GM18909 (cell line): Measurements from ENCODE around the gene SEMG2.

ENCODE experiments used
- ATAC-seq: cut with Tn5 transposase; IDR thresholded peaks from one replicate; pipeline ENCODE4 v1.9.1; 2021; ENCODE audit warnings: mild to moderate bottlenecking; ENCODE audit not compliant: unreplicated experiment, poor library complexity

Gene SEMG2

DNA sequence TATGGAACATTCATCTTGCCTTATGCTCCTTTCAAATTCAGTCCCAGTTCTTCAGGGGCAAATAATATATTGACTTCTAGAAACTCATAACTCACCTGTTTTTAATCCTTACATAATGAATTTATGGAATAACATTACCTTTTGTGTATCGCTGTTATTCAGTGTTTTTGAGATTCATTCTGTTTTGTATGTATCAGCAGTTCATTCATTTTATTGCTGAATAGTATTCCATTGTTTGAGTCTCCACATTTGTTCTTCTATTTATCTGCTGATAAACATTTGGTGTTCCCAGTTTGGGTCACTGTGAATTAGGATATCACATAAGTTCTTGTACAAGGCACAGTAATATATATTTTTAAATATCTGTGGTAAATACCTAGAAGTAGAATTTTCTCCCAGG is 5.1 kb downstream of the SEMG2 start:
- ATAC-seq, result no peak

DNA sequence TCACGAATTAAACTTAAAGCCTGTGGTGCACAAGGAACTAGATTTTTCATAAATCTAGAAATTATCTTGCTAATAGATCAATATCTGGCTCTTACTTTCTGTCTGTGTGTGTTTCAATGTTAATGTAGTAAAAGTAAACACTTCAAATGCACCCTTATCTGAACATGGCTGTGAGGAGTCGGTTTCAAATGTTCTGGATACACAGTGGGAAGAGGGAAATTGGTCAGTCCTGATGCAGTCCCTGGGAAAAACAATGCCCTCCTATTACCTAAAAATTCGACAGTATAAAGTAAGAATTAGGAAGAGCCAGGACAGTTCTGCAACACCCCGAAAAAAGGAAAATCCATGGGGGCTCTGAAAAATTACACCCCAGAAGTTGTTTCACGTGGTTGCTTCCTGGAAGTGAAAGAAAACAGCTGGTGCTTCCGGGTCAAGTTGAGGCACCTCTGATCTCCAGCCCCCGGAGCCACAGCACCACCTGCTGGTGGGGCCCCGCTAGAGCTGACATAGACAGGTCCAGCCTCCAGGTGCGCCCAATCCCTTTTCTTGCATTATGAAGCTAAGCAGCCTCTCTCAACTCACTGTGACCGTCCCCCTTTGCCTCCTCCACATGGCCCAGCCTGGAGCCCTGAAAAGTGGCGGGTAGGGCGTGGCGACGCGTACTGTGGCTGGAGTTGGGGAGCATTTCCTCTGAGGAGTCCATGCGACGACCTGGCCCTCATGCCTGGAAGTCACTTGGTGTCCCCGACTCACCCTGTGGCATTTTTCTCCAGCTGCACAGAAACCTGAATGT is 8.3 kb downstream of the SEMG2 start:
- ATAC-seq, result no peak

- no peak for ATAC-seq
Observed at GRCh38 chr20:45230631-45231030, 9.5 kb downstream of the SEMG2 start.

DNA sequence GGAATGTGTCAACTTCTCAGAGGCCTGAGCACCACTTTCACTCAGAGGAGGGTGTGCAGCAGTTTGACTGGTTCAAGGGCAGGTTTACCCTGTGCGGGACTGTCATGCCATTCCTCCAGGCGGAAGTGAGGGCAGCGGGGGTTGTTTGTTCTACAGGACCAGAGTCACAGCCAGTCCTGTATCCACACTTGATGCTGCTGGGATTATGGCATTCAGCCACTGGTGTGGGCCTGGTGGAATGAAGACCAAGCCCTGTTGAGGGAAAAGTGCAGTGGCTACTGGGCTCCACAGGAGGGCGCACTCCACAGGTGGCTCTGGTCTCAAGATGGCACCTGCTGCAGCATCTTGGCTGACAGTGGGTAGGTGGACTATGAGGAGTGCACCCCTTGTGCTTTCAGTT is 14.8 kb downstream of the SEMG2 start:
- ATAC-seq, result no peak

GRCh38 chr20:45238139-45238538 is 17.0 kb downstream of the SEMG2 start:
- ATAC-seq, result no peak

- ATAC-seq, result no peak
Observed at GRCh38 chr20:45246109-45246508, 24.9 kb downstream of the SEMG2 start.

DNA sequence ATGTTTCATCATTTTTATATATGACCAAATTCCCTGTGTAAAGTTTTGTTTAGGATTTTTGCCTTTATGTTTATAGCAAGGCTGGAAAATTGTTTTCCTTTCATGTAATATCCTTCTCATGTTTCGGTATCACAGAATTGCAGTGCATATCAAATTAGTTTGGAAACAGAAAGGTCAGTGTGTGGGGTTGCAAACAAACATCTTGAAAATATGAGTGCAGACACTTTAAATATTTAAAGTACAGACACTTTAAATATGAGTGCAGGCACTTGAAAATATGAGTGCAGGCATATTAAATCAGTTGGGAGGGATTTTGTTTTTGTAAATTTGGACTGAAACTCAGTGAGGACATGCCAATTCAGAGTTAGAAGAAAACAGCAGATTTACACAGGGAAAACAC is 26.7 kb downstream of the SEMG2 start:
- ATAC-seq, result no peak

DNA sequence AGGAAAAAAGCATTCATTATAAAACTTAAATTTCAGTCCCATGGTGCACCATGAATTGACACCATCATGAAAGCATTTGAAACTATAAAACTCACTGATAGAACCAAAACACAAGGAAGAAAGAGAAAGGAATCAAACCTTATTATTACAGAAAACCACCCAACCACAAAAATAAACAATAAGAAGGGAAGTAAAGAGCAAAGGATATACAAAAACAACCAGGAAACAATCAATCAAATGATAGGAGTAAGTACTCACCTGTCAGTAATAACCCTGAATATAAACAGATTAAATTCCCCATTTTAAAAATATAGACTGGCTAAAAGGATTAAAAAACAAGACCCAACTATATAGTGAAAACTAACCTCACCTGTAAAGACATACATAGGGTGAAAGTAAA is 27.4 kb downstream of the SEMG2 start:
- ATAC-seq, result no peak

DNA sequence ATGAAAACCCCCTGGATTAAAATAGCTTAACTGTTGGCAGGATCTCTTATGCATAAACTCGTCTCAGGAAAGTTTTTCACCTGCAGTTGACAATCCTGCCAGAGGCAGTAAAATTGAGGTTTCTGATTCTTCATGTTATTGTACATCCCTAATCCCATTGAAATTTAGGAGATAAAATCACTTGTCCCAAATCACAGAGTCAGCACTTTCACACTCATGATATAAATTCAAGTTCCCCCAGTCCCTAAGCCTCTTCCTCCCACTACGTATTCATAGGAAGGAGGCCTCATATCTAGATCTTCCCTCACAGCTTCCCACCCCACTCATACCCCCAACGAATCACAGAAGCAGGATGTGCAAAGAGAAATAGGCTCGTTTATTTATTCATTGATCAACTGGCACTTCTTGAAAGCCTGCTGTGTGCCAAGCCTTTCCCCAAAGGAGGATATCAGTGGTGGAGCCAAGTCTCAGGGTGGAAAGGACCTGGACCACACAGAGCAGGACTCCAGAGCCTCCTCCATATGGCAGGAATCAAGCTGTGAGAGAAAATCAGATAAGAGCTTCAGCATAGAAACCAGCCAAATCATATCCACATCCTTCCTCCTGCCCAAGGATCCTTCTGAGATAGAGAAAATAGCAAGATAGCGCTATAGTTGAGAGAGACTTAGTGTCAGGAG is 30.8 kb downstream of the SEMG2 start:
- no peak for ATAC-seq

- ATAC-seq, result no peak
Observed at GRCh38 chr20:45253261-45253660, 32.1 kb downstream of the SEMG2 start.

DNA sequence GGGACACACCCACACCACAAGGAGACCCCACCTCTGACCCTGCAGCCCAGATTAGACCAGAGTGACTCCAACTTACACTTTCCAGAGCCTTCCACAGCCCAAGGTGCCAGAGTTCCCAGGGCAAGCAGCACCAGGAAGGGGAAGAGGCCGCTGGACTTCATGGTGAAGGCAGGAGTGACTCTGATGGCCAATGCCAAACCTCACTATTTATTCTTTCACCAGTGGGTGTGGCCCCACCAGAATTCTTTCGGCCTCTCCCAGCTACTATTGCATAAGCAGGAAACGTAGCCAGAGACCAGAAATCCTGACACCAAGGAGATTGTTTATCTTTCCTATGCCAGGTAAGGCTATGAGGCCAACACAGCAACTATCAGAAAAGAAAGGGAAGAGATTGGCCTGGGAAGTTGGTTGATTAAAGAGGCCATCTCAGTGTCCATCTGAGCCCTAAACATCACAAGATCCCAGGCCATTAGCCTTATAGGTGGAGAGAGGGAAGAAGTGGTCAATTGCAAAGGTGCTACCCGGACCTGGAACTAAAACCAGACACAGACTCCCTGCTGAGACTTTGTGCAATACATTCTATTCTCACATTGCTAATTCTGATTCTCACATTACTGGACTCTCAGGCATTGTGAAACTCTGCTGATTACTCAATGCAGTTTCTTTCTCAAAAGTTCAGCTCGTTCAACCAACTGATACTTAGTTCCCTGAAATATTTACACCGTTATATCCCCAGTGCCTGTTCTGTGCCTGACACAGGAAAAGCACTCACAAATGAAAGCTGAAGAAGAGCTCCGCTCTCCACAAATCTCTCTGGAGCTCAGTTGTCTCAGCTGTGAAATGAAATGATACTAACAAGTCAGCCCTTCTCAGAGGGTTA is 33.5 kb downstream of the SEMG2 start, which contains the start of gene SLPI:
Gene SLPI (minus strand): TSS at position 182 of the 880 bp plus-strand sequence. CDS start 21 bp downstream, at position 161.
- ATAC-seq, result no peak

GRCh38 chr20:45257161-45257560 is 36.0 kb downstream of the SEMG2 start:
- no peak for ATAC-seq

- no peak for ATAC-seq
Observed at GRCh38 chr20:45257711-45258110, 36.5 kb downstream of the SEMG2 start.

- ATAC-seq, result no peak
Observed at GRCh38 chr20:45258259-45258658, 37.1 kb downstream of the SEMG2 start.

- no peak for ATAC-seq
Observed at GRCh38 chr20:45258664-45259063, 37.5 kb downstream of the SEMG2 start.

DNA sequence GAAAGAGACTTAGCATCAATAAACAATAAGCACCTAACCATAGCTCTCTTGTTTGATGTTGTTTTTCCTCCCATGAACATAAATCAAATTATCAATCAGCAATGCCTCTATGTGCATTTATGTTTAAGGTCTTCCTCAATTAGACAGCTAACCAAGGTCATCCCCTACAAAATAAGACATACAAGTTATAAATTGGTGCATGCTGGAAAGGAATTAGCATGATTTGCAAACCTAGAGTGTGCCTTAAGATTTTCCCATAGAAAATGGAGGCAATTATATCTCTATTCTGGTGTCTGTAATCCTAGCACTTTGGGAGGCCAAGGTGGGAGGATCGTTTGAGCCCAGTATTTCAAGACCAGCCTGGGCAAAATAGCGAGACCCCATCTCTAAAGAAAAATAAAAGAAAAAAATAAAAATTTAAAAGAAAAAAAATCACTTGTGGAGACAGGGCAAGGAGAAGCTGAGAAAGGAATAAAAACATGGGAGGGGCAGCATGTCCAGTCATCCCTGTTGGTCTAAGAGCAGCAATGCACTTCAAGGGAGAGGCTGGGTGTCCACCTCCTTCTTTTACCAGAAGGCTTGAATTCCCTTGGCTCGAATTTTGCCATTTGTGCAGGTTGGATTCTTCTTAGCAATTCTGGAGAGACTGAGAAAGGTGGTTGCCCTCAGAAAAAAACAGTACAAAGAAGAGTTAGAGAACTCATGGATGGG is 42.5 kb downstream of the SEMG2 start:
- no peak for ATAC-seq

DNA sequence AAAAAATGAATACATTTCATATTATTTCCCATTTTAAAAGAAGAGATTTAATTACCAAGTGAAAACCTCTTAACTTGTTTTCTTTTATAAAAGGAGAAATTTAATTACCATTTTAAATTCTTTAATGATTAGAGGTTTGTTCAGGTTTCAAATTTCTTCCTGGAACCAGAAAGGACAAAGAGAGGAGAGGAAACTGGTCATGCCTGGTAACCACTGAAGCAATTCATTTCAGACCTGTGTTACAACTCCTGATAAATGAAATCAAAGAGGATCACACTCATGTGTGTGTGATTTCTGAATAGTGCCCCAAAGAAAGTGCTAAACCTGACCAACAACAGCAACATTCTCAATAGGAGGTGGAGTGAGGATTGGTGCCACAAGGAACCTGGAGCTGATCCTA is 45.8 kb downstream of the SEMG2 start:
- no peak for ATAC-seq

- no peak for ATAC-seq
Observed at GRCh38 chr20:45268531-45268930, 47.4 kb downstream of the SEMG2 start.

DNA sequence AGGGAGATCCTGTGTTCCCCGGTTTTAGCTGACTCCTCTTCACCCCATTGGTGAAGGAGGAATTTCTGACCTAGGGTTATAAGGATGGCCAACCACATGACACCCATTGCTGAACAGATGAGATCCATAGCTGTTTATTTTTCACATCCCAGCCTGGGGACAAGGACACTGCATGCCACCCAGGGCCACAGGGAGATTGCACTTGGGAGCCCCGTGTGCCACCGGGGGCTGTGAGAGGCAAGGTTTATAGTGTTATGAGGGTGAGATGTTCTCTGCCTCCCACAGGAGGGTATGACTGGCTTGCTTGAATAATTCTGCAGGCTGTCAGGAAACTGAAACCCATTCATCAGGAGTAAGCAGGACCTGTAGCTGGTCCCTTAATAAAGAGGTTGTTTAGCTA is 47.9 kb downstream of the SEMG2 start:
- no peak for ATAC-seq

DNA sequence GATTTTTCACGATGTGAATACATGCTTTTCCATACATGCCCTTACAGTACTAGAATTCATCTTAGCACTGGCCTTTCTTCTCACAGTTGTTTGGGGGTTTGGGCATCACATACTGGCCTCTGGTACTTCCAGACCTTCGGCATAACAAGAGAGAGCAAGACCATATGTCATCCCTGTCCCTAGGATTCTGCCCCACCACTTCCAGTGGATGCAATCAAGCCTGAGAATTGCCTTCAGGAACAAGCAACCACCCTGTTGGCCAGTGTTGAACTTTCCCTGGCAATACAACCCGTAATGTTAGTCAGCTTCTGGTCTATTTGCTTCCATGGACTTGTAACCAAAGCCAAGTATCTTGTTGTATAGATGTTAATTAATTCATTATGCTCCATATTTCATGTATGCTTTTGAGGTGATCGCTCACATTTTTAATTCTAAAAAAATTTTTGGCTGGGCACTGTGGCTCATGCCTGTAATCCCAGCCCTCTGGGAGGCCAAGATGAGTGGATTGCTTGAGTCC is 48.6 kb downstream of the SEMG2 start:
- no peak for ATAC-seq
